Measurements from ENCODE around the gene UBA52.
"Not testable (repeated sequence)": the region's sequence is repeated elsewhere in the genome, so short reads cannot be mapped to it uniquely, and the experiment has no call there.

UBA52 gene

DNA sequence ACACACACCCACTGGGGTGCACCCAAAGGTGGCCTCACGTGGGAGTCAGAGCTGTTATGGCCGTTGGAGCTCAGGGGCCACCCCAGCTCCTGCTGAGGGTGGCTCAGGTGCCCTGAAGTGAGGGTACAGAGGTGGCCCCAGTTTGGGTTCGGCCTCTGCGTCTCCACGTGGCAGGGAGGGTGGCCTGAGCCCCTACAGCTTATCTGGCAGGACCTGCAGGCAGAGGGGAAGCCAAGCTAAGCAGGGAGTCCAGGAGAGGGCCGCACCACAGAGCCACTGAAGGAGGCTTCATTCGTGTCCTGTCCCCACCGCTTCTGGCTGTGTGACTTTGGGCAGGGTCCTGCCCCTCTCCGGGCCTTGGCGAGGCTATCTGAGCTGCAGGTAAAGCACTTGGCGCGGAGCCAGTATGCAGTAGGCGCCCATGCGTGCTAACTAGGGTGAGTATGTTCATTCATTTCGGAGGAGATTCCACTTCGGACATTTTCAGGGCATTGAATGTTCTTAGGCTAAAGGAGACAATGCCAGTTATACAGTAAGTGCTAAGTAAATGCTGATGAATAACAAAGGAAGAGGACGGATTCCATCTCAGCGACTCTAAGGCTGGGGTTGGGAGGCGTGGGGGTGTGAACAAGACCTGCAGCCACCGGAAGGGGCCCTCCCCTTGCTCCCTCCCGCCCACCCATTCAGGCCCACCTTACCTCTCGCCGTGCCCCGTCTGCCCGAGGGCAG, 21.9 kb downstream of the UBA52 start:
- DNase-seq: no peak

DNA sequence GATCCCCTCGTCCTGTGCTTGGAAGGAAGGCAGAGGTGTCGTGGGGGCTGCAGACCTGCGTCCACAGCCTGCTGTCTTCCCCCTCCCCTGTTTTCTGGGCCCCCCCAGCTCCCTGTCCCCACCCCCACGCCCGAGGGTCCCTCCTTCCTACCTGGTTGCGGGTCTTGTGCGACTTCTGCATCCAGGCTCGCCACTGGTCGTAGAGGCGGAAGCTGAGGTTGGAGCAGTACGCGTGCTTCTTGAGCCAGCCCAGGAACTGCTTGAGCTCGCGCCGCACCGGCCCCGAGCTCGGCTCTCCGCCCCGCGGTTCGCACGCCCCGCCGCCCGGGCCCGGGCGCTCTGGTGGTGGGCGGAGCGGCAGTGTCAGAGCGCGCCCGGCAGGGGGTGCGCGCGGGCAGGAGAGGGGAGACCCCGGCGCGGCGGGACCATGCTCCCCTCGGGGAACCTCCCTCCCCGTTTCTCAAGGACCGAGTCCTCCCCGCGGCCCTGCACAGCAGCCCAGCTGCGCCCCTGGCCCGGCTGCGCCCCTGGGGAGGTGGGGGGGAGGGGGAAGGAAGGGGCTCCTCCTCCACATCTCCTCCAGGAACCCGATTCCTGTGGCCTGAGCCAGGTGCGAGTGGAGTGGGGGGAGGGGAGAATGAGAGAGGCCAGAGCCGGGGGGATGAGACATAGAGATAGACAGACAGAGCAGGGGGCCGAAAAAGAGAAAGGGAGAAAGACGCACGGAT, 22.6 kb downstream of the UBA52 start:
- peak; percentile 84 for DNase-seq

- no peak for DNase-seq
Observed at GRCh38 chr19:18594824-18595373, 23.2 kb downstream of the UBA52 start.

DNA sequence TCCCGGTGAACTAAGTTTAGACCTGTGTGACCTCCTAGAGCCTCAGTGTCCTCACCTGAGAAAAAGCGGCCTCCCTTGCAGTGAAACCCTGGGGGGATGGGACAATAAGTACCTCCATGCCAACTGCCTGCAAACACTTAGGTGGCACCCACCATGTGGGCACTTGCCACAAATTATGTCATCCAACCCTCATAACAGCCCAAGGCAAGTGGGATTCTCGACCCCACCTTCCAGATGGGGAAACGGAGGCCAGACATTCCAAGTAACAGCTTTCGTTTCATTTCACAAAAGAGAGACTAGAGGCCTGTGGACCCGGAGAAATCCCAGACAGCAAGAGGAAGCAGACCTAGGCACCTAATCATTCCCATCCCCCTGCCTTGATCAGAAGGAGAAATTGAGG, 23.8 kb downstream of the UBA52 start:
- no peak for DNase-seq

DNA sequence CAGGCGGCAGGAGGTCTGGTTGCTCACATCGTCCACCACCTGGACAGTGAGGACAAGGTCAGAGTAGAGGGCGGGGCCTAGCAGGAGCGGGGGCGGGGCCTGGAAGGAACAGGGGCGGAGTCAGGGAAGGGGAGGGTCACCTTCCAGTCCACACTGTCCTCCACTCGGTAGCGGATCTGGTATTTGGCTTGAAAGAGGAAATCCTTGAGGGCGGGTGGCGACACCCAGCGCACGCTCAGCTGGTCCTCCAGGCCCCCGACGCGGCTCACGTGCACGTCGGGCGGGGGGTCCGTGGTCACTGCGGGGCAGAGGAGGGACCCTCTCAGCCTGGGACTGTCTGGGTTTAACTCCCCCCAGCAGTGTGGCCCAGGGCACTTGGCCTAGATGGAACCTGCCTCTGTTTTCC, 25.1 kb downstream of the UBA52 start:
- peak; percentile 73 for DNase-seq

GRCh38 chr19:18597809-18598660, 26.4 kb downstream of the UBA52 start:
- DNase-seq: no peak

DNA sequence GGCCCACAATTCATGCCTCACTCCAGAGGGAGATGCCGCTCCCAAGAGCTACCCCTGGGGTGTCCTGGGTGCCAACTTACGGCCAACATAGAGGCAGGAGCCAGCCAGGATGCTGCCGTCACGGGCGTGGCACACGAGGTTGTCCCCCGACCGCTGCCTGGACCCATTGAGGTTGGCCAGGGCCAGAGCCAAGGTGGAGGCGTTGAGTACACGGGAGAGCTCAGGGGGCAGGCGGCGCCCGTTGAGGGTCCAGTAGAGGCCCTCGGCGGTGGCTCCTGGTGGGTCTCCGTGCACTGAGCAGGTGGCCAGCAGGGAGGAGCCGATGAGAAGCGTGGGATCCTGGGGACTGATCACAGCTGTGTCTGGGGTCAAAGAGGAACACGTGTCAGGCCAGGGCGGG, 27.8 kb downstream of the UBA52 start:
- no peak for DNase-seq

DNA sequence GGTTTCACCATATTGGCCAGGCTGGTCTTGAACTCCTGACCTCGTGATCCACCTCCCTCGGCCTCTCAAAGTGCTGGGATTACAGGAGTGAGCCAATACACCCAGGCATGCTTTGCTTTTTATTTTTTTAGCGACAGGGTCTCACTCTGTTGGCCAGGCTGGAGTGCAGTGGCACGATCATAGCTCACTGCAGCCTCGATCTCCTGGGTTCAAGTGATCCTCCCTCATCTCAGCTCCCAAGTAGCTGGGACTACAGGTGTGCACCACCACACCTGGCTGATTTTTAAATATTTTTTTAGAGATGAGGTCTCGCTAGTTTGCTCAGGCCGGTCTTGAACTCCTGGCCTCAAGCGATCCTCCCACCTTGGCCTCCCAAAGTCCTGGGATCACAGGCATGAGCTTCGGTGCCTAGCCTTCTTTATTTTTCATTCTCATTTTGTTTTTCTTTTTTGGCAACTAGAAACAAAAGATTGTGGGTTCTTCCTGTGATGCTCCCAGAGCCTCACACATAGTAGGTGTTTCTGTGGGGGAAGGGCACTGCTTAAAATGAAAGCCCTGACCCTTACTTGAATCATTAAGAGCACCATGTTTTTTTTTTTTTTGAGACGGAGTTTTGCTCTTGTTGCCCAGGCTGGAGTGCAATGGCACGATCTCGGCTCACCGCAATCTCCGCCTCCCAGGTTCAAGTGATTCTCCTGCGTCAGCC, 29.2 kb downstream of the UBA52 start:
- not testable (repeated sequence) for DNase-seq

GRCh38 chr19:18601875-18602274, 30.2 kb downstream of the UBA52 start:
- no peak for DNase-seq

- peak; percentile 29 for DNase-seq
Observed at GRCh38 chr19:18603255-18603957, 31.7 kb downstream of the UBA52 start.

DNA sequence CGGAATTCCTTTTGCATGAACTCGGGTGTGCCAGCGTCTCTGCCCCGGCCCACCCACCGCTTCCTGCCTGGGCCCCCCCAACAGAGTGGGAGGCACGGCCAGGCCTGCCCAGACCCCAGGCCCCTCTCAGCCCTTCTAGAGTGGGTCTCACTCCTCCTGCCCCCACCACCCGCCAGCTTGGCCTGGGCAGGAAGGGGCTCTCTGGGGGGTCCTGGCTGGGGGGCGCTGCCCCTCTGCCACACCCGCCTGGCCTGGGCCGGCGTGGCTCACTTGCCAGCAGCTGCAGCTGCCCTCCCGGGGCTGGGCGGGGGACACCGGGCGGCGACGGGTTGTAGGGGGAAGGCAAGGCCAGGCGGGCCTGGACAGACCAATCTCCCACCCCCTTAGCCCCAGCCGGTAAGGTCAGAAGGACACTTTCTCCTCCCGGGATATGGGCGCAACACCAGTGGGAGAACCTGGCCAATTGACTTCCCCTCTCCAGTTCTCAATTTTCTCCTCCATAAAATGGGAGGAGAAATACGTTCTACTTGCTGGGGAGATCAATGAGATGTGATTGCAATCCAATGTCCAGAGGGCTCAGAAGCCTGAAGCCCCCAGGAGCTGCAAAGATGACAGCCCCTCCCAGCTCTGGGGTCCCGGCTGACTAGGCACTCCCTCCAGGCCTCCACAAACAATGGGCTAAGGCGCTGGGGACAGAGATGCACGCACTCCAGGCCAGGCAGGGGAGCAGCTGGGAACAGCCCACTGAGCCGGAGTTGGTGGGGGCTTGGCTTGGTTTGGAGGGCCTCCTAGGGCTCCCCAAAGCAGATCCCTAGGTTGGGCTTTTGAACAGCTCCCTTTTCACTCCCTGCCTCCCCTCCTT, 32.5 kb downstream of the UBA52 start:
- no peak for DNase-seq

DNA sequence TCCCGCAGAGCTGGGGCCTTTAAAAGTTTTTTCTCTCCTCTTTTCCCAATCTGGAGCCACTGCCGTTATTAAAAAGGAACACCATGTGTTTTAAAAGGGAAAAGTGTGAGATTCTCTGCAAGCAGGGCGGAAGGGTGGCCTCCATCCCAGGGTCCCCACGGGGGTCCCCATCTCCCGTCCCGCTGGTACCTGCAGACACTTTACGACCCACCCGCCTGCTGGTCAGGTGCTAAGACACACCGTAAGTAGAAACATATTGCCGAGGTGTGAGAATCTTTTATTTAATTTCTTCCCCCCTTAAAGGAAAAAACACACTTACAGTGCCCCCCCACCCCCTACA, 33.1 kb downstream of the UBA52 start:
- DNase-seq: no peak

DNA sequence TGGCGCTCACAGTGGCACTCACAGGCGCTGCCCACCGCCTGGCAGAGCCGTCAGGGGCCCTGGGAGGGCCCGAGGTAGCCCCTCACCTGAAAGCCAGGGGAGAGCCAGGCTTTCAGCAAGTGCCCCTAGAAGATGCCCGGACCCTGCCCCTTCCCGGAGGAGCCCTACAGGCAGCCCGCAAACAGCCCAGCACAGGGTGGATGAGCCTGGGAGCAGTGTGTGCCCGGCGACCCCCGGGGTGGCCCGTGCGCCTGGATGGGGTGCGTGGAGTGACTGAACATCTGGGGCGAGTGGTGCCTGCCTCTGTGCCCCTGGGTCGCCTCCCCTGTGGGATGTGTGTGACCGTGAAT, 33.5 kb downstream of the UBA52 start:
- DNase-seq: no peak

DNA sequence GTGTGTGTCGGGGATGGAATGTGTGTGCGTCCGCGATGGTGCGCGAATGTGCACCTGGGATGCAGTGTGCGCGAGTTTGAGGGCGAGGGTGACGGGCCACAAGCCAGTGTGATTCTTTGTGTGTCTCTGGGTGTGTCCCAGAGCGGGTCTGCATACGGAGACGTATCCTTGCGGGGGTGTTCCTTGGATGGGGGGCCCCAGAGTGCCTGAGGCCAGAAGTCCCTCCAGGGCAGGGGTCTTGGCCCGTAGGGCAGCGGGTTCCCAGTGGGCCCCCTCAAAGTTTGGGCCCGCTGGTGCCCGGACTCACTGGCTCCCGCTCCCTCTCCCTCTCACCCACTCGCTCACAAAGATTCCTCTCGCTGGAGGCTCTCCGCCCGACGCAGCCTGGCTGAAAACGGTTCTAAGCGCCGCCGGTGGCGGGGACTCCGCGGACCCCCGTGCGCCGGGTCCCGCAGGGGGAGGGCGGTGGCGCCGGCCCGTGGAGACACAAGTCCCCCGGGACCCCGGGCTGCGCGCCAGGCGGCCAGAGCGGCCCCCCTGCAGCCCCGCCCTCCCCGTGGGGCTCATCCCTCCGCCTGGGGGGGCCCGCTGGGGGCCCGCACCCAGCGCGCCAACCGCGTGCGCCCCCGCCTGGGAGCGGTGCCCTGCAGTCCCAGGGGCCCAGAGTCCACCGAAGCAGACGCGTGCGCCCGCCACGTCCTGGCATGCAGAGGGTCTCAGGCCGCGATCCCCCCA, 34.1 kb downstream of the UBA52 start:
- no peak for DNase-seq

GRCh38 chr19:18606281-18607225, 34.9 kb downstream of the UBA52 start, which contains the start of gene CRLF1:
Gene CRLF1, minus strand, starts transcription at chr19:18606799. Its CDS starts 143 bp downstream, at chr19:18606656.
- no peak for DNase-seq

DNA sequence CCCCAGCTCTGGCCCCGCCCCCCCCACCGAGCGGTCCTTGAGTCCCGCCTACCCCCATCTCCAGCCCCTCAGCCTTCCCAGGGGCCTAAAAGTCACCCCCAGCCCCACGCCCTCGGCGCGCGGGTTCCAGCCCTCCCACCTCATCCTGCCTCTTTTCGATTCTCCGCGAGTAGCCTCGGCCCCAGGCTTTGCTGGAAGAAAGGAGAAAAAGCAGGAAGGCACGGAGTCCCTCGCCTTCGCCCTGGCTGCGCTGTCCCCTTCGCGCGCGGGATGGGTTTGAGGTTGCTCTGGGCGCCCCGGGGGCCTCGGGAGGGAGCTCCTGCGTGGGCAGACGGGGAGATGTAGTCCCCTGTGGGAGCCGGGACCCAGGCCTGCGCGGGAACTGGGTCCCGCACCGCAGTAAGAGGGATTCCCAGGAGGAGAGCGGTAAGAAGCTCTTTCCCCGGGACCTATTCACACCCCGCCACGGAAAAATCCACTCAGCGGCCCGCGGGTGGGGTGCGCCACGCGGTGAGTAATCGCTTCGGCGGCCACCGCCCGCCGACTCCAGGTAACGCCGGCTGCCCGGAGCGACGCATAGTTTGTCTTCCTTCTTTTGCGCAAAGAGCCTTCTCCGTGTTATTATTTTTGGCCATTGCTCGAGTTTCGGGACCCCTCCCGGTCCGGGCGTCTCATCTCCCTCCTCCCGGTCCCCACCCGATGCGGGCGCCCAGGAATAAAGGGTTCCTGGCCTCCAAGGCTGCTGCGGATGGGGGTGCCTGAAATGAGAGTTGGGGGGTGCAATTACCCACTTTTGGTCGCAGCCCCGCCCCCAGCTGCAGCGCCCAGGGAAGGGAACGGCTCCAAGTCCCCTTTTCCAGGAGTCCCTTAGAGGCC, 35.8 kb downstream of the UBA52 start:
- no peak for DNase-seq

GRCh38 chr19:18608102-18608804, 36.6 kb downstream of the UBA52 start:
- no peak for DNase-seq

All from suppressor macrophage treated with lipopolysaccharide for 4 hours (primary cell).